ENCODE data around the gene RYR3.

Gene RYR3

DNA sequence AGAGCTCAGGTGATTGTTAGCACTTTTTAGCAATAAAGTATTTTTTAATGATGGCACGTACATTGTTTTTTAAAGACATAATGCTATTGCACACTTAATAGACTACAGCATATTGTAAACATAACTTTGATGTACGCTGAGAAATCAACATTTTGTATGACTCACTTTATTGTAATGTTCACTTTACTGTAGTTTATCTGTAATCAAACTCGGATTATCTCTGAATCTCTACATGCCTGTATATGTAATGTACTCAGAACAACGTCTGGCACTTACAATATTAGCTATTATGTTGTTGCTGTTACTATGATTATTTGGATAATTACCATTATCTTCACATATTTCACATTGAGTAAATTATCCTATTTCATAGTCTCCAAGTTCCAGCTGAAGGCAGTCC is 519.6 kb downstream of the RYR3 start:
- FAIRE-seq: no peak
- TF ChIP-seq POLR2A (IDR thresholded peaks at IDR 0.05; ENCODE audit: low read depth, low read length) (no peak), TAF1 (IDR thresholded peaks at IDR 0.05; ENCODE audit: borderline replicate concordance, low read depth, low read length) (no peak), POLR2AphosphoS5 (IDR thresholded peaks at IDR 0.05; ENCODE audit: low read depth, low read length) (no peak)
- no peak for DNase-seq (ENCODE audit: insufficient read length)

DNA sequence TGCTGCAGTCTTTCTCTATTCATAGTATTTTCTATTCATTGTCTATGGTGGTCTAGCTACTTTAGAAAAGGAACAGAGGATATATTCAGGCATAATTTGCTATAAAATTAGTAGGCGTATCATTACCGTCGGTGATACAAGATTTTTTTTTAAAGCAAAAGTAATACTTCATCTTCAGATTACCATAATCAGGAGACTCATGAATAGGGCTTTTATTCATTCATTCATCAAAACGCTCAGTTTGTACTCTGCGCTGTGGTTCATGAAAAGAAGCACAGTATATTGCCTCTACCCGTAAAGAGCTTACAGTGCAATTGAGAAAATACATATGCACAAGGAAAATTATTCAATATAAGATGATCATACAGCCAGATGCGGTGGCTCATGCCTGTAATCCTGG is 520.9 kb downstream of the RYR3 start:
- TF ChIP-seq POLR2AphosphoS5 (IDR thresholded peaks at IDR 0.05; ENCODE audit: low read depth, low read length) (no peak), POLR2A (IDR thresholded peaks at IDR 0.05; ENCODE audit: low read depth, low read length) (no peak), TAF1 (IDR thresholded peaks at IDR 0.05; ENCODE audit: borderline replicate concordance, low read depth, low read length) (no peak)
- no peak for FAIRE-seq
- DNase-seq (ENCODE audit: insufficient read length): no peak

DNA sequence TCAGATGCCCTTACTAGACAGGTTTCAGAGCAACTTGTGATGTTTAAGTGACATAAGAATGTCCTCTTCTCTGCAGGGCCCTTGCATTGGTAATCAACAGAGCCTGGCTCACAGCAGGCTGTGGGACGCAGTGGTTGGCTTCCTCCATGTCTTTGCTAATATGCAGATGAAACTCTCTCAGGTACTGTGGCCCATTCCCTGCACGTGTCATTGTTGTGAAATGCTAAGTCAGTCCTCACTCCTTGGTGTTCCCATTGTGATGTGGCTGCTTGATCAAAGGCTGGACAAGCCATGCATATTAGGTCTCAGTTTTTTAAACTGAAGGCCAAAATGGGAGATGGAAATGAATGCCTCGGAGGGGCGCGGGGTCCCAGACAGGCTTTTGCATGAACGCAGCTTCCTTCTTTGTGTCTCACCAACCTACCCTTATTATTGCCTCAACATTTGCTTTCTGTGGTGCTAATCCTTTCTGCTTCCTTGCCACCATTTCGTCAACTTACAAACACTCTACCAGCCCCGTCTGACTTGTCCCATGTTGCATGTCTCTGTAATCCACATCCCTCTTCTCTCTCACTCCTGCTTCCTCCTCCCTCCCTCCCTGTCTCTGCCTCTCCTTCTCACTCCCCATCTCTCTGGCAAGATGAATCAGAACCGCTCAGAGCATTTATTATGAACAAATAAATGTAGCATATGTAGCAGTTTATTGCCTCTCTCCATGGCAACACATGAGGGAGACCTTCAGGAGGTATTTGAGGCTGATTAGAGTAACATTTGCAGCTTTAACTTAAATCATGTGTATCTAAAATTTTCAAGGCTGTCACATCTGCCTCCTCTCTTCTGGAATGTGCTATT is 524.4 kb downstream of the RYR3 start:
- DNase-seq (ENCODE audit: insufficient read length): no peak
- TF ChIP-seq POLR2A (IDR thresholded peaks at IDR 0.05; ENCODE audit: low read depth, low read length): no peak
- no peak for TF ChIP-seq TAF1 (IDR thresholded peaks at IDR 0.05; ENCODE audit: borderline replicate concordance, low read depth, low read length)
- no peak for TF ChIP-seq POLR2AphosphoS5 (IDR thresholded peaks at IDR 0.05; ENCODE audit: low read depth, low read length)
- FAIRE-seq: no peak

DNA sequence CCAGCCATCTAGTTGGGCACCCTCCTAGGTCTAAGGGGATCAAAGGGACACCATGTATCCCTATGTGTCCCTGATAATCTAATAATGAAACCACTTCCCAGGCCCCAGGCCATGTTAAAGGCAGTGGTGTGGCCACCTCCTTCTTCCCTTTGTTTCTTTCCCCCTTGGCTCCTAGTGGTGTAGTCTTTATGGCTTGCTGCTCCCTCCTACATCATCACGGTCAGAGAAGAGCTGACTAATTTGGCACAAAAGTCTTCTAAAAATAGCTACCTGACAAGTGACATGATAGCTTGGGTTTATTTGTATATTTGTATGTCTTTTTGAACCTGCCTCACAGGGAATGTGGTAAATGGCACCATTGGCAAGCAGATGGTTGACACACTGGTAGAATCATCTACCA is 526.5 kb downstream of the RYR3 start:
- FAIRE-seq (no peak), DNase-seq (ENCODE audit: insufficient read length) (no peak)
- TF ChIP-seq TAF1 (IDR thresholded peaks at IDR 0.05; ENCODE audit: borderline replicate concordance, low read depth, low read length): no peak
- no peak for TF ChIP-seq POLR2AphosphoS5 (IDR thresholded peaks at IDR 0.05; ENCODE audit: low read depth, low read length)
- no peak for TF ChIP-seq POLR2A (IDR thresholded peaks at IDR 0.05; ENCODE audit: low read depth, low read length)

DNA sequence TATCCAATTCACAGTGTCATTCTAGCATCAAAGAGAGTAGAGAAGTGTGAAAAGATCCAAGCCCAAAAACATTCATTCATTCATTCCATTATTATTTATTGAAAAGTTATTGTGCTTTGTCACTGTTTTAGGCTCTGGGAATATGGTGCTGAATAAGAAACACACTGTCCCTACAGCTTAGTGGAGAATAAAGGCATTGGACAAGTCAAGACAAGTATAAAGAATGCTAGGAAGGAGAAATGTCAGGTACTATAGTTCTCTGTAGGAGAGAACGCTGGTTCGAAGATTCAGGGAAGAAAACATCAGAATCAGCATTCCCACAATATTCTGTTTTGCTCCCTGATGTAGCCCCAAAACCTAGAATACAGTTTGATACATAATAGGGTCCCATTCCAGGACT is 528.8 kb downstream of the RYR3 start:
- TF ChIP-seq POLR2A (IDR thresholded peaks at IDR 0.05; ENCODE audit: low read depth, low read length) (no peak), TAF1 (IDR thresholded peaks at IDR 0.05; ENCODE audit: borderline replicate concordance, low read depth, low read length) (no peak), POLR2AphosphoS5 (IDR thresholded peaks at IDR 0.05; ENCODE audit: low read depth, low read length) (no peak)
- DNase-seq (ENCODE audit: insufficient read length): no peak
- FAIRE-seq: no peak

DNA sequence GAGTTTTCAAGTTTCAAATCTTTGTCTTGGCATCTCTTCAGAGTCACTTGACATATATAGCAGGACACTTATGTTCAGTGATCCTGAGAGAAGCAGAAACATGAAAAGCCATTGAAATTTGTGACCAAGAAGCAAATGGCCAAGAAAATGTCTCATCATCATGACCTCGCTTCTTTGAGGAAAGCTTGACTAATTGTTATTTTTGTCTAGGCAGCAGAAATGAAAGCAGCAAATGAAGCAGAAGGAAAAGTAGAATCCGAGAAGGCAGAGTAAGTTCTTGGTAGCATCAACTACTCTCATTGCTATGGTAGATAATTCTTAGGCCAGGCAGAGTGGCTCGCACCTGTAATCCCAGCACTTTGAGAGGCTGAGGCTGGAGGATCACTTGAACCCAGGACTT is 529.8 kb downstream of the RYR3 start:
- DNase-seq (ENCODE audit: insufficient read length) (no peak), FAIRE-seq (no peak)
- no peak for TF ChIP-seq TAF1 (IDR thresholded peaks at IDR 0.05; ENCODE audit: borderline replicate concordance, low read depth, low read length)
- no peak for TF ChIP-seq POLR2AphosphoS5 (IDR thresholded peaks at IDR 0.05; ENCODE audit: low read depth, low read length)
- TF ChIP-seq POLR2A (IDR thresholded peaks at IDR 0.05; ENCODE audit: low read depth, low read length): no peak

DNA sequence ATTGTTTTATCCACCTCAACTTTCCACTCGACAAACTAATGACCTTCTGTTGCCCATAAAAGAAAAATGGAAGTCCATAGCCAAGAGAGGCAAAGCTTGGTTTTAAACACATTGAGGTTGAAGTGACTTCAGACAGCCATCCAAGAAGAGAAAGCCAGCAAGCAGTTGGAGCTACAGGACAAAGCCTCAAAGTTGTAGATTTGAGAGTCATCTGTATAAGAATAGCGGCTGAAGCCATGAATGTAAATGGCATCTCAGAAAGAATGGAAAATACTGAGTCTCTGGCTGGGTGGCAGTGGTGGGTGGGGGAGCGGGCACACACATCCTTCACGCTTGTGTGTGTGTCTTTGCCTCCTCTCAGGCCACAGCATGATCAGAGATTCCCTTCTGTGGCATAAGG is 533.4 kb downstream of the RYR3 start:
- no peak for TF ChIP-seq POLR2AphosphoS5 (IDR thresholded peaks at IDR 0.05; ENCODE audit: low read depth, low read length)
- TF ChIP-seq POLR2A (IDR thresholded peaks at IDR 0.05; ENCODE audit: low read depth, low read length): no peak
- TF ChIP-seq TAF1 (IDR thresholded peaks at IDR 0.05; ENCODE audit: borderline replicate concordance, low read depth, low read length): no peak
- no peak for DNase-seq (ENCODE audit: insufficient read length)
- FAIRE-seq: no peak

DNA sequence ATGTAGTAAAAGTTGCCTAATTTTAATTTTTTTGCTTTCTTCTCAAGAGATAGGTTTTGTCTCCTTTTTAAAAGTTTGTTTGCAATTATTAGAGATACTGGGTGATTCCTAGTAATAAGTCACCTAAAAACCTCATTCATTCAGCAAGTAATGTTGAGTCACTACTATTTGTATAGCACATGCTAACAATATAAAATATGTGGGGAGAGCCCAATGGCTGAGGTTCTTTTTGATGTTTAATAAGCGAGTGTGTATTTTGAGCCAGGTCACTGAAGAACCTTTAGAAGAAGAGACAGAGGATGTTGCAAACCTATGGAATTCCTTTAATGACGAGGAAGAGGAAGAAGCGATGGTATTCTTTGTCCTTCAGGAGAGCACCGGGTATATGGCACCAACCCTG is 533.8 kb downstream of the RYR3 start:
- DNase-seq (ENCODE audit: insufficient read length) (no peak), FAIRE-seq (no peak)
- TF ChIP-seq POLR2AphosphoS5 (IDR thresholded peaks at IDR 0.05; ENCODE audit: low read depth, low read length): no peak
- TF ChIP-seq TAF1 (IDR thresholded peaks at IDR 0.05; ENCODE audit: borderline replicate concordance, low read depth, low read length): no peak
- no peak for TF ChIP-seq POLR2A (IDR thresholded peaks at IDR 0.05; ENCODE audit: low read depth, low read length)

DNA sequence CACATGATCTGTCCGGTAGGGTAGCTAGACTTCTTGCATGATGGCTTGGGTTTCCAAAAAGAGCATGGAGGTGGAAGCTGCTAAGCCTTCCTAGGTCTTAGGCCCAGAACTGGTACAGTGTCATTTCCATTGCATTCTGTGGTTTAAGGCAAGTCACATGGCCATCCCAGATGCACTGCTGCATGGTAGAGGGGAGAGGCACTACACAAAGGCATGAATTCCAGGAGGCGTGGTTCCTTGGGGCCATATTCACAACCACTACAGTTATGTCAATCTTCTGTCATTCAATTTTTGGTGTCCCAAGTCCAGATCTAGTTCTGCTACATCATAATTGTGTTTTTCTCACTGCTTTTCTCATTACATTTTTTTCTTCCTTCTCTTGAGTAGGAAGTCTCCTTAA is 535.4 kb downstream of the RYR3 start:
- DNase-seq (ENCODE audit: insufficient read length) (no peak), FAIRE-seq (no peak)
- no peak for TF ChIP-seq TAF1 (IDR thresholded peaks at IDR 0.05; ENCODE audit: borderline replicate concordance, low read depth, low read length)
- TF ChIP-seq POLR2A (IDR thresholded peaks at IDR 0.05; ENCODE audit: low read depth, low read length): no peak
- TF ChIP-seq POLR2AphosphoS5 (IDR thresholded peaks at IDR 0.05; ENCODE audit: low read depth, low read length): no peak

DNA sequence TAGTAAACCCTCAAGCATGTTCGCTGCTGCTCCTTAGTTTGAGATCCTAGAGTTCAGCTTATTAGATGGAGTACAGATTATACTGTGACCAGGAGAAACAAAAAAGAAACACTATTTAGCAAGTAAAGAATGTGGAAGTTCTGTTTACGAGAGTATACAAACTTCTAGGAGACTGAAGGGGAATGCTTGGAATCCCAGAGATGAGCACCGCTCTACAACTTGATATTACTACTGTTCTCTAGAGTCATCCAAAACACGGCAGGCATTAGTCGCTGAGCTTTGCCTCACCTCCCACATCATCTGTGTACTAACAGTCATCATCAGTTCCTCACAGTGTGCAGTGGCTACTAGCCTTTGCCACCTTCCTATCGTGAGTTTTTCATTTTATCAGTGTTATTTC is 536.1 kb downstream of the RYR3 start:
- no peak for TF ChIP-seq POLR2A (IDR thresholded peaks at IDR 0.05; ENCODE audit: low read depth, low read length)
- no peak for TF ChIP-seq TAF1 (IDR thresholded peaks at IDR 0.05; ENCODE audit: borderline replicate concordance, low read depth, low read length)
- TF ChIP-seq POLR2AphosphoS5 (IDR thresholded peaks at IDR 0.05; ENCODE audit: low read depth, low read length): no peak
- FAIRE-seq: no peak
- no peak for DNase-seq (ENCODE audit: insufficient read length)

DNA sequence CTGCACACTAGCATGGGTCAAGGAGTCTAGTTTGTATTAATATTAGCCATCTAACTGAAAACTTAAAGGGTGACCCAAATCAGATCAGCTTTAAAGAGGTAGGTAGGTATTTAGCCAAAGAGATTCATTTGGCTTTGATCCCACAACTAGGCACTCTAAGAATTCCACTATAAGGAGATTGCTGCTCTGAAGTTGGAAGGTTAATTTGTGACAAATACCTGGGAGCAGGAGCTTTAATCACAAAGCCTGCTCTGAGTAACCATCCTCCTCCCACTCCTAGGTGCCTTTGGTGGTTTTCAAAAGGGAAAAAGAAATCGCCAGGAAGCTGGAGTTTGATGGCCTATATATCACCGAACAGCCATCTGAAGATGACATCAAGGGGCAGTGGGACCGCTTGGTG is 537.2 kb downstream of the RYR3 start:
- no peak for FAIRE-seq
- DNase-seq (ENCODE audit: insufficient read length): no peak
- TF ChIP-seq TAF1 (IDR thresholded peaks at IDR 0.05; ENCODE audit: borderline replicate concordance, low read depth, low read length) (no peak), POLR2A (IDR thresholded peaks at IDR 0.05; ENCODE audit: low read depth, low read length) (no peak), POLR2AphosphoS5 (IDR thresholded peaks at IDR 0.05; ENCODE audit: low read depth, low read length) (no peak)

DNA sequence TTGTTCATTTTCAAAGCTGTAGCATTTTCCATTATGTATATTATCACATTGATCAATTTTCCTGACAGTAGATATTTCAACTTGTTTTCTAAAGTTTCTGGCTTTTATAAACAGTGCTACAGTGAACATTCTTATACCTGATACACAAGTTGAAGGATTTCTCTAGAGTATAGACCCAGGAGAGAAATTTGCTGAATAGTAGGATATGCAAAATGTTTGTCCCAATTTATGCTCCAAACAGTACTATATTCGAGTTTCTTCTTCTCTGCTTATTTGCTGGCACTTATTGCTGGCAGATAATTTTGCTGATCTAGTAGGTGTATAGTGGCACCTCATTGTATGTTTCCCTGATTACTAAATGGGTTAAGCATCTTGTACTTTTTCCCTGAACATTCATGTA is 540.3 kb downstream of the RYR3 start:
- no peak for FAIRE-seq
- no peak for DNase-seq (ENCODE audit: insufficient read length)
- TF ChIP-seq TAF1 (IDR thresholded peaks at IDR 0.05; ENCODE audit: borderline replicate concordance, low read depth, low read length) (no peak), POLR2A (IDR thresholded peaks at IDR 0.05; ENCODE audit: low read depth, low read length) (no peak), POLR2AphosphoS5 (IDR thresholded peaks at IDR 0.05; ENCODE audit: low read depth, low read length) (no peak)
